Activated T-cell treated with anti-CD3 and anti-CD28 coated beads, Interleukin-2, amount 50 U/mL, for 24 hours (primary cell): ENCODE results near the gene CCDC88C.
"Not testable (repeated sequence)": the region's sequence is repeated elsewhere in the genome, so short reads cannot be mapped to it uniquely, and the experiment has no call there.

Source experiments
- DNase-seq: peaks from one replicate; pipeline ENCODE4 v3.0.0-alpha.2; 2020
- H3K27ac Mint-ChIP-seq: 2 replicates; pipeline ENCODE4 v1.8.0; 2020; ENCODE audit warnings: mild to moderate bottlenecking, mixed read lengths
- H3K27me3 Mint-ChIP-seq: 2 replicates; pipeline ENCODE4 v1.8.0; 2020; ENCODE audit warnings: mixed read lengths
- H3K36me3 Mint-ChIP-seq: 2 replicates; pipeline ENCODE4 v1.8.0; 2020; ENCODE audit warnings: low read depth, mixed read lengths
- H3K4me1 Mint-ChIP-seq: 2 replicates; pipeline ENCODE4 v1.8.0; 2020; ENCODE audit warnings: low read depth, mixed read lengths
- H3K4me3 Mint-ChIP-seq: 2 replicates; pipeline ENCODE4 v1.8.0; 2020; ENCODE audit warnings: mild to moderate bottlenecking, moderate library complexity, mixed read lengths
- H3K9me3 Mint-ChIP-seq: 2 replicates; pipeline ENCODE4 v1.8.0; 2020; ENCODE audit warnings: mixed read lengths

Gene CCDC88C

DNA sequence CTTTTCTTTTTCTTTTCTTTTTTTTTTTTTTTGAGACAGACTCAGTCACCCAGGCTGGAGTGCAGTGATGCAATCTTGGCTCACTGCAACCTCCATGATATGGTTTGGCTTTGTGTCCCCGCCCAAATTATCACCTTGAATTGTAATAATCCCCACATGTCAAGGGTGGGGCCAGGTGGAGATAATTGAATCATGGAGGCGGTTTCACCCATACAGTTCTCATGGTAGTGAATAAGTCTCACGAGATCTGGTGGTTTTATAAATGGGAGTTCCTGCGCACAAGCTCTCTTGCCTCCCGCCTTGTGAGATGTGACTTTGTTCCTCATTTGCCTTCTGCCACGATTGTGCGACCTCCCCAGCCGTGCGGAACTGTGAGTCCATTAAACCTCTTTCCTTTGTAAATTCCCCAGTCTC is 7.9 kb upstream of the CCDC88C start:
- H3K27ac Mint-ChIP-seq, H3K36me3 Mint-ChIP-seq, H3K9me3 Mint-ChIP-seq, H3K27me3 Mint-ChIP-seq, DNase-seq, H3K4me3 Mint-ChIP-seq: not testable (repeated sequence)
- peaks cover 17% of the 10 kb centered on the region for H3K4me1 Mint-ChIP-seq

DNA sequence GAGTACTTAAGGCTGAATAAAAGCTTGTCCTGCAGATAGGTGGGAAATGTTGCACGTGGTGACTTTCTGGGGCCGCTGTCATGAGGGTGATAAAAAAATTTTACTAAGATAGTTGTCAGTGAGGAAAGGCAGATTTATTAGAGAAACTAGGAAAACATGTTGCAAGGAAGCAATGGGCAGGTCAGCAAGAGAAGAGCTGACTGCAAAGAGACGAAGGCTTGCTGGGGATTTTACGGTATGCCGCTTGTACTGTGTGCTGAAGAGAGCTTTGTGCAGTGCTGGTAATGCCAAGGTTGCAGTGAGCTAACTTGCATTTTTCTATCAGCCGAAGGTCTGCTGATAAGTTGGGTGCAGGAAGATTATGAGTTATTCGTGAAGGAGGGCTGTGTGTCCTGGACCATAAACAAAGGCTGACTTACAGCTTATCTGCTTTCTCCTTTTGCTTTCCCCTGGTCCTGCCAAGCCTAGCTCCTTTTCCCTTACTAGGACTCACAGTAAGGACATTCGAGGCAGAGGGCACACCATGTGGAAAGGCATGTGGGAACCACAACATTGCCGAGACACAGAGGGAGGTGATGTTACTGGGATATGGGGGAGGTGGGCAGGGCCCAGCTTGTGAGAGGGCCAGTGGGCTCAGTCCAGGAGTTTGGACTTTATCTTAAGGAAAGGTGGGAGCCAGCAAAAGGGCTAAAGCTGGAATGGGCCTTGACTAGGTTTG is 7.4 kb upstream of the CCDC88C start:
- peaks cover 17% of the 10 kb centered on the region for H3K4me1 Mint-ChIP-seq
- H3K4me3 Mint-ChIP-seq: no peak overlapping the region
- no peak overlapping the region for H3K27ac Mint-ChIP-seq
- DNase-seq: no peak
- H3K27me3 Mint-ChIP-seq: no peaks in the 10 kb centered on the region
- H3K9me3 Mint-ChIP-seq: no peaks in the 10 kb centered on the region
- no peaks in the 10 kb centered on the region for H3K36me3 Mint-ChIP-seq

DNA sequence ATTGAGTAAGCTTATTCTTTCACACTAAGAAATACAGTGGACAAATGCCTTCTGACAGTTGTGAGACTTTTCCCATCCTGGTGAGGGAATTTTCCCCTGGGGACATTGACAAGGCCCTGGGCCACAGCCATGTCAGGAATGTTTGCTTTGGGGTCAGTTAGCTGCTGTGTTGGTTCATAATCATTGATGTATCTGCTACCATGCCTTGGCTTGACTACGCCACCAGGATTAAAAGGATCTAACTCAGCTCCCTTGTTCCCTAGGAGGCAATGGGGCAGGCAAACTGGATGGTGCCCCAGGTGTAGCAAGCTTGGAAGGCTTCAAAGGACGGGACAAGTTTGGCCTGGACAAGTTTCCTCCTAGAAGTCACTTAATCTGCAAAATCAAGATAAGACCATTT is 3.1 kb upstream of the CCDC88C start:
- Mint-ChIP-seq H3K4me1 (peaks cover 21% of the 10 kb centered on the region), H3K27me3 (no peaks in the 10 kb centered on the region), H3K27ac (no peak overlapping the region), H3K9me3 (no peaks in the 10 kb centered on the region), H3K4me3 (no peak overlapping the region), H3K36me3 (peaks cover 13% of the 10 kb centered on the region)
- DNase-seq: no peak

DNA sequence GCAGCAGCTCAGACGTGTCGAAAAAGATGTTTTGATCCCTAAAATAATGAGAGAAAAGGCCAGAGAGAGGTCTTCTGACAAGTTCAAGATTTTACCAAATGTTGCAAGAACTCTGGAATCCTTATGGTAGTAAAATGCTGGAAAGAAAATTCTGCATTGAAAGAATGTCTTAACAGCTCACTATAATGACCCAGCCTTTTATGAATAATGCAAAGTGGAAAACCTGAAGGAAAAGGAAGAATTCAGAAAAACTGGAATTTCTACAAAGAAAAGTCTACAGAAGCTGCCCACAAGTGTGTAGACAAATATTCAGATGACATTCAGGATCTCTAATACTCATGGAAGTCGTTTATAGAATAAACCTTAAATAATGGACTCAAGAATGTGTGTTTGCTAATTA is 1.8 kb upstream of the CCDC88C start:
- no peaks in the 10 kb centered on the region for H3K27me3 Mint-ChIP-seq
- peak overlapping the region; percentile 93 for H3K27ac Mint-ChIP-seq
- H3K4me3 Mint-ChIP-seq: no peak overlapping the region

DNA sequence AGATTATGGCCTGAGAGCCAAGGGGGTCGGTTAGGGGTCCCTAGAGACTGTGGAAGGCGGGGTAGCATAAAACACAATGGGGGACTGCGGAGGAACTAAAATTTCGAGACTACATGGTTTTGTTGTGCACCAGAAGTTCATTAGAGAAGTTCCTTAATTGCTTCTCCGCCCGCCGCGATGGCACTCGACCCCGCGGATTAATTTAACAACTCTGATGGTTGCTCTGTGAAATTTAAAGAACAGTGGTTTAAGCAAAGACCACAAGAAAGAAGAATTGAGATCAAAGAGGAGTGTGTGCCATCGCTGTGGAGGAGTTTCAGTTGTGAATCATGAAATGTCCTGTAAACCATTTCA is 1.4 kb upstream of the CCDC88C start:
- Mint-ChIP-seq H3K27me3 (no peaks in the 10 kb centered on the region), H3K9me3 (no peaks in the 10 kb centered on the region), H3K4me3 (peak overlapping the region; percentile 71), H3K4me1 (peaks cover 35% of the 10 kb centered on the region), H3K36me3 (peaks cover 28% of the 10 kb centered on the region), H3K27ac (peak overlapping the region; percentile 93)
- no peak for DNase-seq

More for the DNA sequence above, 1.8 kb upstream of the CCDC88C start:
- Mint-ChIP-seq H3K36me3 (peaks cover 24% of the 10 kb centered on the region), H3K4me1 (peaks cover 31% of the 10 kb centered on the region), H3K9me3 (no peaks in the 10 kb centered on the region)
- no peak for DNase-seq

DNA sequence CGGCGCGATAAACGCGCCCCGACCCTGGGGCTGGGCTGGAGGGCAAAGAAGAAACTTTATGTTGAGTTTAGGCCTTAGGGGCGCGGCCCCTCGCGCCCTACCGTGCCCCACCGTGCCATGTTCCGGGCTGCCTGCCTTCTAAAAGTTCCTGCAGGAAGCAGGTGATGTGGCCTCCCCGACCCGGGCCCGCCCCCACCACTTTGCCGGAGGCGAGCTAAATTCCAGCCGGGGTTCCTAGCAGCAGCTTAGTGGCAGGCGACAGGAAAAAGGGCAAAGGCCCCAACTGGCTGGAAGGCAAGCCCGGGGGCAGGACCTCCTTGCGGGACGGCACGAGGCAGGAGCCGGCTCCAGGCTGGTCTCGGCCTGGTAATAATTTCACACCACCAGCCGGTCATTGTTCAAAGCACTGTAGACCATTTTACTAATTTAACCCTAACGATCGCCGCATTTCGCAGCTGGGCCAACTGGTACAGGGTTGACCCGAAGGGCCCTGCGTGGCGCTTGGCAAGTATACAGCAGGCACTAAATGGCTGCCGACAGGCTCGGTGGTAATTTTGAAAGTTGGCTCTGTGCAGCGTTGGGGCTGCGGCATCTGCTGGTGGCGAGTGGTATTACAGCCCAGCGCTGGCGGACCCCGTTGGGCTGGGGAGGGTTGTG is 895 bp upstream of the CCDC88C start:
- H3K36me3 Mint-ChIP-seq: peaks cover 33% of the 10 kb centered on the region
- no peaks in the 10 kb centered on the region for H3K9me3 Mint-ChIP-seq
- peaks cover 40% of the 10 kb centered on the region for H3K4me1 Mint-ChIP-seq
- H3K27ac Mint-ChIP-seq: peak overlapping the region; percentile 93
- DNase-seq: peak; percentile 92
- peak overlapping the region; percentile 71 for H3K4me3 Mint-ChIP-seq
- H3K27me3 Mint-ChIP-seq: no peaks in the 10 kb centered on the region

DNA sequence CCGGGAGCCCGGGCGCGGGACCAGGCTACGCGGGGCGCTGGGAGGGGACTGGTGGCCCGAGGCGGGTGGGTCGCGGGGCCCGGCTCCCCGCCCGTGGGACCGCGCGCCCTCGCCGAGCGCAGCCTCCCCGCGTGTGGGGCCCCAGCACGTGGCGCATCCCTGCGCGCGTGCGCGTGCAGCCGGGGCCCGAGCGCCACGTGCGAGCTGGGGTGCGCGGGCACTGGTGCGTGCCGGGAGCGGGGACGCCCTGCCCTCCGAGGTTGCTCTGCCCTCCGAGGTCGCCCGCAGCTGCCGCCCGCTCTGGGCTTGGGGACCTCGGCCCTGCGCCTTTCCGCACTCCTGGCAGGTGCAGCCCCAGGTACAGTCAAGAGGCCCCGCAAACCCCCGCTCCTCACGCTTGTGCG is 365 bp upstream of the CCDC88C start:
- Mint-ChIP-seq H3K9me3 (no peaks in the 10 kb centered on the region), H3K4me1 (peaks cover 45% of the 10 kb centered on the region), H3K36me3 (peaks cover 39% of the 10 kb centered on the region), H3K27ac (peak overlapping the region; percentile 93), H3K27me3 (no peaks in the 10 kb centered on the region), H3K4me3 (peak overlapping the region; percentile 71)
- DNase-seq: no peak

DNA sequence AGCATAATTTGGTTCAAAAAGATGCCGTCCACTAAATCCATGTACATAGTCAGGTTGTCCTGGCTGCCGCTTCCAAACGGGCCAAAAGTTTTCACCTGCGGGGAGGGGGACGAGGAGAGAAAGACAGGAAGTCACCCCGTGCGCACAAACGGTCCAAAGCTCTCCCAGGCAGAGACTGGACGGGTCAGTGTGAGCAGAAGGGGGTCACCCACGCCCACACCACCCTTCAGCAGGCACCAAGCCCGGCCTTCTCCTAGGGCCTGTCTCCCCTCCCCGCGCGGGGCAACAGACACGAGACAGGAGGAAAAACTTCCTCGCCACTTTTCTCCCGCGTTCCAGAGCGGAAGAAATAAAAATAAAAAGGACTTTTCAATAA is 888 bp downstream of the CCDC88C start:
- Mint-ChIP-seq H3K9me3 (no peaks in the 10 kb centered on the region), H3K27me3 (no peaks in the 10 kb centered on the region), H3K36me3 (peaks cover 47% of the 10 kb centered on the region), H3K27ac (peak overlapping the region; percentile 97), H3K4me3 (peak overlapping the region; percentile 87), H3K4me1 (peaks cover 53% of the 10 kb centered on the region)
- peak; percentile 56 for DNase-seq

DNA sequence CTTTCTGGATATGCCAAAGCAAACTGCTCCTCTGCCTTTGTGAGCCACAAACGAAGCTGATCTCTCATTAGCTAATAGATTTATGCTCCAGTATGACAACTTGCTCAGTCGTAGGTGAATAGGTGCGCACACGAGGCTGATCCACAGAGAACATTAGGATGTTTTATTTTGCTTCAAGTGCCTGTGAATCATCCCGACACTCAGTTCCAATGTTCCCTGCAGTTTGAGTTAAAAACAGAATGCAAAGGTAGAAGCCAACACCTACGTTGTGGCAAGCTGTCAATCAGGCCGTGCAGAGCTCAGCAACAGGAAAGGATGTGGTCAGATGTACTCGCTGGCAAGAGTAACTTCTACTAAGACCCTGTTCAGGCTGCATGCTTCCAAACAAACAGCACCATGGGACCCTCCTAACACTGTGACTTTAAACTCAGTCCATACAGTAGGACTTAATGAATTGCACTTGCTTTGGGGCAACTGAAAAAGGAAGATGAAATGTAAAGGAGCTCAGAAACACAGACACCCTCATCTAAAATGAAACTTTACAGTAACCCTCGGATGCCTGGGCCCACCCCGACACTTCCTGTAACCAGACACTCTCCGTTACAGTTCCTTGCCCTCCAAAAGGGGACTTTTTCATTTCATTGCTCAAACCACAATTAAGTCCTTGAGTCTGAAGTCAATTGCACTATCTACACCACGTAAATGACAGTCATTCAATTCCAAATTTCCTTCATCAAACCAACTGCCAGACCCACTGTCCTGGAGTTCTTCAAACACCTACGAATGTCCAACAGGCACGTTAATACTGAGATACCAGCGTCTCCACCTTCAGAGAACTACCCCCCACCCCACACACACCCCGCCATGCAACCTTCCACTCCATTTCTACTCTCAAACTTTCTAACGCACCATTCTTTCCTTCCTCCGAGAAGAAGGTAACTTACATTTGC is 1.6 kb downstream of the CCDC88C start:
- Mint-ChIP-seq H3K9me3 (no peaks in the 10 kb centered on the region), H3K27ac (peak overlapping the region; percentile 97), H3K36me3 (peaks cover 54% of the 10 kb centered on the region), H3K4me3 (peak overlapping the region; percentile 87), H3K27me3 (no peaks in the 10 kb centered on the region), H3K4me1 (peaks cover 60% of the 10 kb centered on the region)
- DNase-seq: peak; percentile 72

DNA sequence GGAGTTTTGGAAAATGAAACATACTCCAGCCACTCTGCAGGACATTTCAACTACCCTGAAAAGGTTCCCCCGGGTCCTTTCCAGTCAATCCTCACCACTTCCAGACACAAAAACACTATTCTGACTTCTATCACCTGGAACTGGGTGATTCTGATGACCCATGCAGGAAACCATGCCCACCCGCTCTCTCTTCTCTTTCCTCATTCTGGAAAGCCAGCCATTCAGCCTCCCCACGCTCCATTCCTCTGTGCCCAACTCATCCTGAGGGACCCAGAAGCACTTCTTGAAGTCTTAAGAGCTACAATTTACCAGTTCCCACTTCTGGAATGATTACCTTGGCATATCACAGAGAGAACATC is 3.2 kb downstream of the CCDC88C start:
- Mint-ChIP-seq H3K4me3 (peak overlapping the region; percentile 87), H3K36me3 (peaks cover 66% of the 10 kb centered on the region), H3K9me3 (no peaks in the 10 kb centered on the region), H3K27me3 (no peaks in the 10 kb centered on the region), H3K4me1 (peaks cover 75% of the 10 kb centered on the region), H3K27ac (peak overlapping the region; percentile 97)
- peak; percentile 24 for DNase-seq

DNA sequence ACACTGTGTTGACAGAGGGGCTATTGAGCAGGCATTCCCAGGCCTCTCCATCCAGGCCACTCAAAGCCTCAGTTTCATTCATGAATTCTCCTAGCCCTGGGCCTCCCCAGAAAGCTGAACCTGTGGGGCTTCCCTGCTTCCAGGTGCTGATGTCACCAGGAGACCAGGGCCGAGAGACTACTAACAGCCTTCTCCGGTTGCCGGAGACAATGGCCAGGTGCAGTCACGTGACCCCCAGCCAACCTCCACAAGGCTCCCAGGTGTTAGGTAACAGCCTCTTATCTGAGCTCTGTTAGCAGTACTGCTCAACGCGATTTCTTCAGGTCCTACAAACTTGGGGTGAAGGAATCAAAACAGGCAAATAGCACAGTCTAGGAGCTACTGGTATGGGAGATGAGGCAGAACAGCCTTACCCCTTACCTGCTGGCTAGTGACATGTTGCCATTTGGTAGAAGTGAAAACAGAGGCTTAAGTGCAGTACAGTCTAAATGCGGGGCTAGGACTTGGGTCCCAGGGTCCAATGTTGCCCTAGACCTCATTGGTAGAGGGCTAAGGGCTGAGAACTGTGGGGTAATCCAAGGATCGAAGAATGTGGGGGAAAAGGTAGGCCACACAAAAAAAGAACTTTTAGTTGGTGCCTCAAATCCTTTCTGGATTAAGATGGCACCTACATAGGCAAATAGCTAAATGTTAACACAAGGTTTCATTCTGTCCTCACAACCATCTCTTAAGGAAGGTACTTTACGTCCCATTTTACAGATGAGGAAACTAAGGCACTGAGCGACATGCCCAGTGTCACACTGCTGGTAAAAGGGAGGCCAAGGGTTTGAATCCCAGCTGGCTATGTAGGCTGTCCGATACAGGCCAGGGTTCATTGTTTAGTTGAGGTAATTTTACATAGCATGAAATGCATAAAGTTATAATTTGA is 3.8 kb downstream of the CCDC88C start:
- Mint-ChIP-seq H3K4me1 (peaks cover 73% of the 10 kb centered on the region), H3K9me3 (no peaks in the 10 kb centered on the region), H3K4me3 (peak overlapping the region; percentile 87), H3K27ac (peak overlapping the region; percentile 97), H3K27me3 (no peaks in the 10 kb centered on the region), H3K36me3 (peaks cover 70% of the 10 kb centered on the region)
- peak; percentile 52 for DNase-seq

DNA sequence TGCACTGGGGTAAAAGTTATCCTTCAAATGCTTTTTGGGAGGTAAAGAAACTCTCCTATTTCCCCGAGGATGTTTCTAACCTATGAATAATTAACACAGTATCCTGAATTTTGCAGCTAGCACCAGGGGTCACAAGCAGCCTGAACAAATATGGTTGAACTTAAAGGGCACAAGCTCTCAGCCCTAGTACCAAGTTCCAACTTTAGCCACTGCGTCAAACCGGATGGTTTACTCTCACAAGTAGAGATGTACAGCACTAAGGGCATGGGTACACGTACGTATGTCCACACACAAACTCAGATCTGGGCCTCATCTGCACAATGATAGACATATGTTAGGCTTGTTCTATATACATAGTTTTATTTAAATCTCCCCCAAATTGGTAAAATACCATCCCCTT is 4.7 kb downstream of the CCDC88C start:
- peaks cover 78% of the 10 kb centered on the region for H3K36me3 Mint-ChIP-seq

DNA sequence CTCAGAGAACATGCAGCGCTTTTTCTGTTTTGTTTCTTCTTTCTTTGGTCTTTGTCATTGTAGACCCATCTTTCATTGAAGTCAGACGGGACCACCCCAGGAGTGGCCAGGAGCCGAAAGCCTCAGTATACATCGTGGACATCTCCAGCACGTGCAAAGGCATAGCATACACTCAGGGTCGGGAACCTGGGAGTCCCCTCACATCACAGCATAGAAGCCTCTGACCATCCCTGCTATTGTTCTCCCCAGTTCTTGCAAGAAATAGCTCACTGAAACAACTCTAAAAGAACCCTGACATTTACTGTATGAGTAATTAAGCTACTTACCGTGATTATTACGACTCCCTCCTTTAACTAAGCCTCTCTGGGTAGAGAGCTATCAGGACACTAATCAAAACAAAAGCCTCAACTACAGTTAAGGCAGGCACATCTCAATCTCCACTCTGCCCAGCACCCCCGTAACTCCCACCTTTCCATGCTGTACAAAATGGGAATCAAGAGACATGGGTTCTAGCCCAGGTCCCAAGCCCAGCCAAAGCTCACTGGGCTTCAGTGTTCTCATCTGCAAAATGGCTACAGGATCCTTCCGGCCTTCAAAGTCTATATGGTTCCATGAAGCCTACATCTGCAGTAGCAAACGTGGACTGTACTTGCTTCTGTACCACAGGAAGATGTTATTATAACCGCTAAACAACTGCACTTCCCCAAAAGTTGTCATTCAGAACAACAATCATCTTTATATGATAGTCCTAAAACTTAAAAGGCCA is 6.7 kb downstream of the CCDC88C start:
- peaks cover 91% of the 10 kb centered on the region for H3K4me1 Mint-ChIP-seq
- H3K36me3 Mint-ChIP-seq: peaks cover 88% of the 10 kb centered on the region
- peak; percentile 60 for DNase-seq
- peak overlapping the region; percentile 72 for H3K4me3 Mint-ChIP-seq
- no peaks in the 10 kb centered on the region for H3K9me3 Mint-ChIP-seq
- no peaks in the 10 kb centered on the region for H3K27me3 Mint-ChIP-seq
- H3K27ac Mint-ChIP-seq: peak overlapping the region; percentile 96

More for the DNA sequence above, 4.7 kb downstream of the CCDC88C start:
- peak overlapping the region; percentile 97 for H3K27ac Mint-ChIP-seq
- no peaks in the 10 kb centered on the region for H3K9me3 Mint-ChIP-seq
- no peaks in the 10 kb centered on the region for H3K27me3 Mint-ChIP-seq
- peak overlapping the region; percentile 87 for H3K4me3 Mint-ChIP-seq
- peak; percentile 27 for DNase-seq
- H3K4me1 Mint-ChIP-seq: peaks cover 77% of the 10 kb centered on the region
